Head of caudate nucleus (tissue), 42 donors: ENCODE data around the gene RND3.

Source experiments
- DNase-seq, 42 donors: peaks; one replicate each; pipeline versions ENCODE4 v3.0.0 to v3.0.0-alpha.2; 2020 to 2021; ENCODE audit warnings: mixed read lengths in 7 of 42
- intact Hi-C: fragments of 100-400 bp; cut with DNase I; formaldehyde crosslinking; loops from one replicate; pipeline ENCODE4 v1.15.0; 2022

RND3 gene

GRCh38 chr2:150495993-150496627 is 8.6 kb upstream of the RND3 start:
- intact Hi-C loops: no loop called here

DNA sequence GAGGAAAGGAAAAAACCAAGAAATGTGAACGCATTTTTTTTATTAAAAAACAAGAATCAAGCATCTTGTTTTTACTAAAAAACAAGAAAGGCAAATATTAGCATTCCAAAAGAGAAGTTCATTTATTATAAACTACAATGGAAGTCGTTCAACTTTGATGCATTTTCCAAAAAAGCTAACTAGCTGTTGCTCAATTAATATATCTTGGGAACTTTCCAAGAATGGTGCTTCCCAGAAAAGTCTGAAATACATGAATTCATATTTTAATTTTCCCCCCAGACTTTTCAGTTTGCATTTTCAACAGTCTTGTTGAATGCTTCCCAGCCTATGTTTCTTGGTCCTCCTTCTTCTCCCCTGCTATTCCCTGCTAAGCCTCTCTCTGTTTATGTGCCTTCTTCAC is 7.5 kb upstream of the RND3 start:
- DNase-seq: no peak
- intact Hi-C loops: no loop called here

More at GRCh38 chr2:150495993-150496627, 8.6 kb upstream of the RND3 start:
- DNase-seq: no peak

GRCh38 chr2:150494234-150494945 is 6.9 kb upstream of the RND3 start:
- DNase-seq: no peak
- intact Hi-C loops: no loop called here

DNA sequence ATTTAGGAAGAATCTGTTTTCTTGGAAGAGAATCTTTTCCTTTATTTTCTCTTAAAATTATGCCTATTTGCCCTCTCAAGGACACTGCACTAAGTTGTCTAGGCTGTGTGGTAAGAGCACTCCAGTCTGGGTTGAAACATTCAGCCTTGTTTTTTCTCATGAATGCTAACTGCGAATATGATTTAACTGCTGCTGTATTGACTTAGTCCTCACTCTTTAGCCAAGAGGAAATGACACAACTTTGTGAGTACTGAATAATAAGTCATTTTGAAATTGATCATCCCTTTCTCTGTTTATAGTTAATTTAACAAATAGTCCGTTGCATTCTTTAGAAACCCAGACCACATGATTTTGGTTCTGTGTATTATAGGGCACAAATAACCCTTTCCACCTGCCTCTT is 4.5 kb upstream of the RND3 start:
- no peak for DNase-seq
- intact Hi-C loops: no loop called here

DNA sequence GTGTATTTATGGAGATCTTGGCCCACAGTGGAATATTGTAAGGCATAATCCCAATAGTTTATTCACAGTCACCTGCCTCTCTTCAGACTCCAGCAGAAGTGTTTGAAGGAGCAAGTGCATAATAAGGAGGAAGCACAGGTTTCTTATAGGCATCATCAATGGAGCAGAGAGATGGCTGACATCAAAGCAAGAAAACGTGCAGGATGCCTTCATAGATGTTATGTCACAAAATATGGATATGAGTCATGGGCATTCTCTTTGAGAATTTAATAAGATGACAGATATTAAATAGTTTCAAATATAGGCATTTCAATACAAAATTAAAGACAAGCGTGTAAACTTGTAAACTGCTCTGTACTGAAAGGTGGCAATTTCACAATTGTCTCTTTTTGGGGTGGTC is 4.0 kb upstream of the RND3 start:
- intact Hi-C loops: no loop called here

DNA sequence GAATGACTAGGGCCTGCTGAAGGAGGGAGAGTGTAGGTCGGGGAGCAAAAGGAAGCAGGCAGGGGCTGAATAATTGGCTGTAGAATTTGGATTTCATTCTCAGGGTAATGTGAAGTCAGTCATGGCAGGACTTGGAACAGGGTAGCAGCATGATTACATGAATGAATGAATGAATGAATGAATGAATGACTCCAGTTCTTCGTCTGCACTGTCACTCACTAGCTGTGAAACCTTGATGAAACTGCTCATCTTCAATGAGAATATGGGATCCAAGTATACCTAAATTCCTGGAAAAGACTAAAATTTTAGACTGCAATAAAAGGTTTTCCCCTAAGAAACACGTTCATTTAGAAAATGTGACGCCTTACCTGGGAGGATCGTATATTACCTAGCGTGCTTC is 3.0 kb upstream of the RND3 start:
- intact Hi-C loops: no loop called here
- no peak for DNase-seq

More for the DNA sequence above, 4.0 kb upstream of the RND3 start:
- DNase-seq: no peak

GRCh38 chr2:150486539-150487484 is 655 bp downstream of the RND3 start:
- DNase-seq: peak in 34 of 42 donors; percentile 12 to 70 (median 28)
- intact Hi-C loops: loop anchor here (5.0 kb wide), 1 partner anchor 890 kb away; no protein-coding TSS in a partner anchor

DNA sequence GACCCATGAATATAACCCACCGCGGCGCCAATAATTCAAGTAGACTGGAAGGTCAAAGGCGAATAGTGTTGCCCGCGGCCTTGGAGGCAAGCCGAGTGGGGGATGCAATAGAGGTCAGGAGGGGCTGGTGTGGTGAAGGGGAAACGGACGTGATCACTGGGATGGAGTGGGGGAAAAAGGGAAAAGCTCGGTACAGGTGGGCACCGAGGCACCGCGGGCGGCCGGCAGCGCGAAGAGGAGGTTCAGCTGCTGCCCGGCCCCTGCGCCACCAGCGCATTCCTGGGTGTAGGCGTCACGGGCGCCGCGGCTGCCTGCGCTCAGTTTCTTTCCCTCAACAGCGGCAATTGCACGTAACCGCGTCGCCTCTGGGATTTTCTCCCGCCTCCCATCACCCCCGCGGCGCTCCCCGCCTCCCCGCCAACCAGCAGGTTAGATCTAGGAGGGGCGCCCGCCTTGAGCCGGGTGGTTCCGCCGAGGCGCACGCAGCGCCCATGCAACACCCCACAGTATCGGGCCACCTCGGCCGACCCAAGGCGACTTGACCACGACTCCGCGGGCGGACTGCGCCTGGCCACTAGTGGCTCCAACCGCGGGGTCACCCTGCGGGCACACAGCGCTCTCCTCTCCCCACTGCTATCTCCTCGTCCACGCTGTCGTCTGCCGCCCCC is 1.5 kb downstream of the RND3 start:
- peak in 41 of 42 donors; percentile 28 to 88 (median 68) for DNase-seq
- intact Hi-C loops: loop anchor here (5.0 kb wide), 1 partner anchor 889 kb away; no protein-coding TSS in a partner anchor

DNA sequence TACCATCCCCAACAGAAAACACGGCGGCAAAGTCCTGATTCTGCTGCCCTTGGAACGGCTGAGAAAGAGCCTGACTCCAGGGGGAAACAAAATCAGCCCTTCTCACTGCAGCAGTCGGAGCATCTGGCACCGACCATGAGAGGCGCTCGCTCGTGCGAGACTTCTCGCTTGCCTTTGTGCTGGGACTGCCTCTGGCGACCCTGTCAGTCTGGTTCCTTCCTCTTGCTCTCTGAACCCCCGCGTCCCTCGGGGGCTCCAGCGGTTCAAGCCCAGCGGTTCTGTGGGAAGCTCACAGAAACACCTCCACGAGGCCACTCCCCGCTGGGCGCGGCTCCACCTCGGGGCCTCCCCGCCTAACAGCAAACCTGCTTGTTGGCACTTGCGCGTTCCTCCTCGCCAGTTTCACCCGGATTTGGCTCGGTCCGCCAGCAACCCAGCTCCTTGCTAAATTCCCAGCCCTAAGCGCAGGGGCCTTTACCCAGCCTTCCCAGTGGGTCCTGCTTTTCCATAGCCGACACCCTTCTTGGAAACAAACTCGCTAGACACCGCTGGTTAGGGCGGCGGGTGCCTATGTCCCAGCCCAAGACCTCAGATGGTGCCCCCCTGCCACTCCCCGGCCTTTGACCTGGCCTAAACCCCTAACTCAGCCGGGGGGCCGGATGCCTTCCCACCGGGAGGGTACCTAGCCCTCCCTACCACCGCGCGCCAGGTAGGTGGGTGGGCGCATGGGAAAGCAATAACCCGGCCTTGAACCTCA is 2.2 kb downstream of the RND3 start:
- peak; percentile 38 to 93 (median 78) for DNase-seq
- intact Hi-C loops: loop anchor here (5.0 kb wide), 1 partner anchor 888 kb away; no protein-coding TSS in a partner anchor

GRCh38 chr2:150484461-150485021 is 2.9 kb downstream of the RND3 start:
- intact Hi-C loops: loop anchor here (5.0 kb wide), 1 partner anchor 887 kb away; no protein-coding TSS in a partner anchor
- peak in 6 of 42 donors; percentile 4 to 51 (median 9) for DNase-seq

- intact Hi-C loops: no loop called here
- no peak for DNase-seq
Observed at GRCh38 chr2:150484006-150484405, 3.5 kb downstream of the RND3 start.

- intact Hi-C loops: no loop called here
- no peak for DNase-seq
Observed at GRCh38 chr2:150483532-150483931, 3.9 kb downstream of the RND3 start.

GRCh38 chr2:150482667-150483400 is 4.6 kb downstream of the RND3 start:
- intact Hi-C loops: no loop called here
- DNase-seq: no peak

DNA sequence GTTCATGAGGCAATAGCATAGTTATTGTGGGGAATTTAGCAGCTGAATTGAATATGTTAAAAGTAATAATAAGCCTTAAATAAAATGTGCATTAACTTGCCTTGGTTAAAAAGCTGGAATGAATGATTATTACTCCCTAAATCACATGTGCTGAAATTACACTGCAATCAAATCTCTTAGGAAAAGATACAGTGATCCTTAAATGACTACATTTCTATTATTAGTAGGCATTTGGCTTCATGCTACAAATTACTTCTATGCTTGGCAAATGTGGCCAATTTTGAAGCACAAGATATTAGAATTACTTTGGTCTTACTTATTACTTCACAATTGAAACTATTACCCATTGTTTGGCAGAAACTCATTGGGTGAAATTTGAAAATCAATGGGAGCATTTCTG is 5.4 kb downstream of the RND3 start:
- intact Hi-C loops: no loop called here
- DNase-seq: no peak

DNA sequence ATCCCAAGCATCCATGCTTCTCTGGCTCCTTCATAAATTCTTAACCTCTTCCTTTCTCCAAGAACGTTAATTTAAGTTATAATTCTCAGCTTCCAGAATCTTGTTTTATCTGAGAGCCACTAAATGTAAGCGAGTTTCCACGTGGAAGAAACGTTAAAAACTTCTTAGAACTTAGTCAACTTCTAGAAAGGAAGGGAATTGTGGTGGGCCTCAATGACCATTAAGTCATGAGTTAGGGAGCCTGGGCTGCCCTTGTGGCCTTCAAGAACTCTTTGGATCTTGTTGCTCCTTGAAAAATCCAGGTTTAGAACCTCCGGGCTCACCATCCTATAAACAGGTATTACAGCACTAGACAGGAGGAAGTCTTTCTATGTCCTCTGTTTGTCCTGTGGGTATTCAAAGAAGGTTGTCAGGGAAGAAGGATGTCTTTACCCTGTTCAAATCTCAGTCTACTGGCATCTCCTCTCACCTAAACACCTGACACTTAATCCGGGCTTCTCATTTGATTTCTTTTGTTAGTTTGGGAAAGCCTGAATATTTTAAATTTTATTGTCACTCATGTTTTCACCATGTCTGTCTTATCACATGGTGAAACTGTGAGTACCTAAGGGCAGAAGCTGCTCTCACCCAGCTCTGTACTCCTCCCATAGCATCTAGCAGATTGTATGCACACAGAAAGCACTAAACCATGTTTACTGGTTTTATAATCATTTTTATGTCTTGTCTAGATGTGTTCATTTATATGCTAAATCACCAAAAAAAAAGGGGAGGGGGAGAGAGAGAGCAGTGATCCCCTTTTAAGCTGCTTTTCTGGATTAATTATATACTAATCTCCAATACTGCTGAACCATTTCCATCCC is 6.3 kb downstream of the RND3 start:
- intact Hi-C loops: no loop called here
- DNase-seq: no peak

DNA sequence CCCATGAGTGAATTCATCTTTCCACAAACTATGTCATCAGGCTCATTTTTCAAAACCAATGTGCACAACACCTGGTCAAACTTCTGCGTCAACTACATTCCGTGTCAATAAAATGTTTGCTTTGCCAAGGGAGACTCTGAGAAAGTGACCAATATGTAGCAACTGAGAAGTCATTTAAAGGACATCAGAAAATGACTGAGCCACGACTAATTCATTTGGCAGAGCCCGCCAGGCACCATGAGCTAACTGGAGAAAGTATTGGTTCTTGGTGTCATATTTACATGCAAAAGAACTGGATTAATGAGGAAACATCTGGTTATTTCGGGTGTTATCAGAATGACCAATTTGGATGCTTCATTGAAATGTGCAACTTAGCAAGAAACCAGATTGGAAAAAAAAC is 7.2 kb downstream of the RND3 start:
- DNase-seq: no peak
- intact Hi-C loops: no loop called here
